COLO668 (cell line): ENCODE results near the gene TAF1L.
A peak's percentile ranks its signal among the peaks of the same experiment; 100 is the strongest.

ENCODE experiments used
- DNase-seq: peaks from one replicate; lab custom pipeline; 2025; ENCODE audit not compliant: unreplicated experiment; lab: John Stamatoyannopoulos, UW

Gene TAF1L

GRCh38 chr9:32589083-32589723 is 46.3 kb downstream of the TAF1L start:
- no peak for DNase-seq

DNA sequence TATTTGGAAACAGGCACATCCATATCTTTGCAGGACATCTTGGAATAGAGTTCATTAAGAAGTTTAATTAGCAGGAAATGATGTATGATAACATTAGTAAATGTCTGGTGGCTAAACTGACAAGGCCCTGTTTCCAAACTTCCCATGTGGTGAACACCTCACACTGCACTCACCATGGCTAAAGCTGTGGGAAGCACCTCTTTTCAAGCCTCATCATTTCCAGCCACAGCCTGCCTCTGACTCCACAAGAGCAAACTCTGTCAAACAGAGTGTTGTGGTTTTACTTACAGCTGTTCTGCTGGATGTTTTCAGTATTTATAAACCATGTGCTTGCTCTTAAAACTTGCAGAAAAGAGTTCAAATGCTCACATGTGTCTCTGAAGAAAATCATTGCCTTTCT is 47.6 kb downstream of the TAF1L start:
- DNase-seq: no peak

DNA sequence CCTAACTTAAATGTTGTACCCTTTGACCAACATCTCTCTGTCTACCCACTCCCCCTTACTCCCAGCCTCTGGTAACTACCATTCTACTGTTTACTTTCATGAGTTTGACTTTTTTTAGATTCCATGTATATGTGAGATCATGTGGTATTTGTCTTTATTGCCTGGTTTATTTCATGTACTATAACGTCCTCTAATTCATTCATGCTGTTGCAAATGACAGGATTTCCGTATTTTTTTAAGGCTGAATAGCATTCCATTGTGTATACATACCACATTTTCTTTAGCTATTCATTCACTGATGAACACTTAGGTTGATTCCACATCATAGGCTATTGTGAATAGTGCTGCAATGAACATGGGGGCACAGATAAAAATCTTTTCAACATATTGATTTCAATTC is 50.7 kb downstream of the TAF1L start:
- DNase-seq: no peak

DNA sequence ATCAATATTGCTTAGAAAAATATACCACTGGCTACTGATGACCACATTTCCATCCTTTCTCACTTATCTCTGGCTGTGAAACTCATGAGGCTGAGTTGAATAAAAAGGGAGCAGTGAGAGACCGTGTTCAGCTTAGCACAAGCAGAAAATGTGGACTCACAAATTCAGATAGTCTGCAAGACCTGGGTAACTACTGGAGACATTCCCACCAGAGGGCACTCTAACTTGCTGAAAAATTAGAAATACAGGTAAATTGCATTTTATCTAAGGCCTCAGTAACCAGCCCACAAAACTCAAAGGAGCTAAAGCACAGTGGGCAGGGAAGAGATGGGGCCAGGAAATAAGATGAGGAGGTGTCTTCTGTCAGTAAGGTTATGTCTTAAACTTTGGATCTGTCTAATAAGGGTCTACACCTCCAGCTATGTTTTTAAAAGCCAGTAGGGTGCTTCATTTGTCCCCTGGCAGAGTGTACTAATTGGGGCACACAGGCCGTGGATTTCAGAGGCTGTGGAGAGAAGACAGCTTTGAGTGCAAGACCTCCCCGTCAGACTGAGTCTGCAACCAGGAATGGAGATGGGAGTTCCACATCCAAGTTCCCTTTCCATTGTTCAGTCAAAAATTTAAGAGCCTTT is 53.8 kb downstream of the TAF1L start:
- DNase-seq: peak; percentile 12

DNA sequence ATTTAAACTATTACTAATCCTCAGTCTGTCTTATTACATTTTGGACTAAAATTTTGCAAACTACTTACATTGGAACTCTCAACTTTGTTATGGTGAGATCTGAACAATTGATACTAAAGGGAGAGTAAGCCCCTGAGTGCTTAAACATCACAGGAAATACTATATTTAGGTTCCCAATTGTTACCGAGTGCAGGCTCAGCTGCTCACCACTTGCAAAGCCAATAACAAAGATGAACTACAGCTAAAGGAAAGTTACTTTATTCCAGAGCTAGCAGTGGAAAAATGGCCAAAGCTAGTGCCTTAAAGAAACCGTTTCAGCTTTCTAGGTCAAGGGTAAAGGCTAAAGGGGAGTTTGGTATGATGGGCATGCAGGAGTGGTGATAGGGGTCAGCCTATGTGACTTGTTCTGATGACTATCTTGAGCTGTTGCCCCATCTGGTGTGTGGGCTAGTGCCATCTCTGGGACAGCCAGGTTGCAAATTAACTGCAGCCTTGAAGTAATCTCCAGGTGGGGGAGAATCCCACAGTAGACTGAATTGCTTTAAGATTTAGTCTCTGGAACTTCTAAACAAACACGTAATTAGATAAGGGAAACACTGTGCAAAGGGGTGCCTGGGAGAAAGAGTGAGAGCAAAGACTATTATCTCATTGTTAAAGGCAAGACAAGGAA is 54.7 kb downstream of the TAF1L start:
- no peak for DNase-seq

DNA sequence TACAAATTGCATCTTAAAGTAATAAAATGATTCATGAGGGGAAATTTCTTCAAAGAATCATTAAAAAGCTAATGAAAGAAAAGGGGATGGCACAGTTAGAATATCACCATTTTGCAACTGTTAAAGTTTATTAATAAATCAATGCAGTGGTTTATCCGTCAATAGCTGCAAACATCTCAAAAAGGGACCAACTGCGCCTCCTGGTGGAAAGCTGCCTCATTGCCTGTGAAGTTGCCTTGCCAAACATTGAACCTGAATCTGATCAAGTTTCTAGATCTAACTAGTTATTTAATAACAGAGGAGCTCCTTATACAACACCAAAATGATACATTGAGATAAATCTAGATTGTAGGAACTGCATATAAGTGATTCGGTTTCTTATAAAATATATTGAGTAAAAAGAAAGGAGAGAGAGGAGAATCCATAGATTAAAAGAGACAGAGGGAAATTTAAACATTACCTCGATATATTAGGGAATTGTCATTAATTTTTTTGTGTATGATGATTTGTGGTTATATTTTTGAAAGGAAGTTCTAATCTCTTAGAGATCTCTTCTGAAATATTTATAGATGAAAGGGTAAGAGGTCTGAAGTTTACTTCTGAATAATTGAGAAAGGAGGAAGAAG is 55.6 kb downstream of the TAF1L start:
- DNase-seq: peak; percentile 57
